SU-DHL-6 (cell line): ENCODE measurements around the gene HTR2B.

Experiments
- H2AFZ ChIP-seq: fragments of 200-600 bp; sonication (generic); 2 replicates; pipeline ENCODE4 v1.6.1; 2014; ENCODE audit warnings: low read depth, mild to moderate bottlenecking, moderate library complexity, mixed read lengths, antibody characterized with exemption, low read length; ENCODE audit not compliant: severe bottlenecking
- H3F3A ChIP-seq: fragments of 200-600 bp; shearing (Covaris generic); 2 replicates; pipeline ENCODE4 v1.6.0; 2016; ENCODE audit warnings: antibody characterized with exemption, mild to moderate bottlenecking; ENCODE audit not compliant: insufficient read depth
- H3K27ac ChIP-seq: fragments of 200-600 bp; sonication (generic); 2 replicates; pipeline ENCODE4 v1.5.1; 2016; ENCODE audit warnings: low read depth, mild to moderate bottlenecking, low read length, moderate library complexity, mixed read lengths
- H3K27me3 ChIP-seq: fragments of 200-600 bp; sonication (generic), shearing (Covaris generic); 2 replicates; pipeline ENCODE4 v1.6.0; 2014; ENCODE audit warnings: mild to moderate bottlenecking, low read length
- H3K36me3 ChIP-seq: fragments of 200-600 bp; sonication (generic); 2 replicates; pipeline ENCODE4 v1.6.1; 2014; ENCODE audit warnings: mild to moderate bottlenecking, low read length, mixed read lengths
- H3K4me2 ChIP-seq: fragments of 300-600, 200-600 bp; shearing (Covaris generic), sonication (generic); 2 replicates; pipeline ENCODE4 v1.6.0; 2014; ENCODE audit warnings: low read length, low read depth, mild to moderate bottlenecking; ENCODE audit not compliant: poor library complexity, severe bottlenecking
- H3K4me3 ChIP-seq: fragments of 200-600 bp; sonication (generic); 2 replicates; pipeline ENCODE4 v1.5.1; 2014; ENCODE audit warnings: antibody characterized with exemption, low read length, mild to moderate bottlenecking, mixed read lengths; ENCODE audit not compliant: insufficient read depth, poor library complexity, severe bottlenecking
- H3K79me2 ChIP-seq: fragments of 200-600 bp; sonication (generic); 2 replicates; pipeline ENCODE4 v1.6.1; 2014; ENCODE audit warnings: mild to moderate bottlenecking, low read length, moderate library complexity; ENCODE audit not compliant: insufficient read depth
- H3K9ac ChIP-seq: fragments of 200-600 bp; sonication (generic); 2 replicates; pipeline ENCODE4 v1.7.0; 2014; ENCODE audit warnings: mild to moderate bottlenecking, low read length
- H3K9me2 ChIP-seq: fragments of 200-600 bp; sonication (generic); replicated peaks from 2 replicates; pipeline ENCODE4 v1.6.1; 2014; ENCODE audit warnings: low read length; ENCODE audit not compliant: insufficient read depth
- H3K9me3 ChIP-seq: fragments of 200-600 bp; sonication (generic); 2 replicates; pipeline ENCODE4 v1.6.1; 2014; ENCODE audit warnings: low read length, mixed read lengths; ENCODE audit not compliant: insufficient read depth
- H4K20me1 ChIP-seq: fragments of 200-600 bp; sonication (generic); 2 replicates; pipeline ENCODE4 v1.6.1; 2014; ENCODE audit warnings: low read depth, mild to moderate bottlenecking, antibody characterized with exemption, low read length, moderate library complexity, mixed read lengths
- EZH2phosphoT487 ChIP-seq: fragments of 200-600 bp; sonication (generic), shearing (Covaris generic); conservative IDR thresholded peaks from 2 replicates; pipeline ENCODE4 v1.6.1; 2018; ENCODE audit warnings: mild to moderate bottlenecking, antibody characterized with exemption, low read length, moderate library complexity, mixed read lengths
- TF ChIP-seq, protein P1 (sequence below): fragments of 200-600 bp; sonication (generic); IDR thresholded peaks from one replicate; pipeline ENCODE4 v1.5.1; 2017; ENCODE audit warnings: antibody characterized with exemption, mild to moderate bottlenecking, low read length, moderate library complexity; ENCODE audit not compliant: insufficient read depth, poor library complexity, severe bottlenecking

The HTR2B gene

DNA sequence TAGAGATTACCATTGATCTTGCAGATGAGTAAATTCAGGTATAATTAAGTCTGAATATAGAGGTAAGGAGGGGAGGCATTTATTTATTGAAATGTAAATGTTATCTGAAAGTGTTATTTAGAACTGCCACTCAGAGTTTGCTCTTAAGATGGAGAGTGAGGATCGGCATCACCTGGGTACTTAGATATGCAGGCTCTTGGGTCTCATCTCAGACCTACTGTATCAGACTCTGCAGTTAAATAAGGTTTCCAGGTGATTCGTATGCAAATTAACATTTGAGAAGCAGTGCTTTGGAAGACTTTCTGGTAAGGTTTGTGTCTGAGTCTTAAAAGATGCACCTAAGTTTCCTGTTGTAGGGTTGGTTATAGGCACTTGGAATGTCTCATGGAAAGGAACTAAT lies 9.2 kb downstream of the HTR2B start:
- no peaks in the 10 kb centered on the region for H3K27me3 ChIP-seq
- H3K4me2 ChIP-seq, result no peak overlapping the region
- peaks cover 9% of the 10 kb centered on the region for H3F3A ChIP-seq
- no peak overlapping the region for H3K9ac ChIP-seq
- H3K9me2 ChIP-seq, result no peaks in the 10 kb centered on the region
- H4K20me1 ChIP-seq, result no peaks in the 10 kb centered on the region
- no peak for TF ChIP-seq EZH2phosphoT487
- TF ChIP-seq, protein P1, sequence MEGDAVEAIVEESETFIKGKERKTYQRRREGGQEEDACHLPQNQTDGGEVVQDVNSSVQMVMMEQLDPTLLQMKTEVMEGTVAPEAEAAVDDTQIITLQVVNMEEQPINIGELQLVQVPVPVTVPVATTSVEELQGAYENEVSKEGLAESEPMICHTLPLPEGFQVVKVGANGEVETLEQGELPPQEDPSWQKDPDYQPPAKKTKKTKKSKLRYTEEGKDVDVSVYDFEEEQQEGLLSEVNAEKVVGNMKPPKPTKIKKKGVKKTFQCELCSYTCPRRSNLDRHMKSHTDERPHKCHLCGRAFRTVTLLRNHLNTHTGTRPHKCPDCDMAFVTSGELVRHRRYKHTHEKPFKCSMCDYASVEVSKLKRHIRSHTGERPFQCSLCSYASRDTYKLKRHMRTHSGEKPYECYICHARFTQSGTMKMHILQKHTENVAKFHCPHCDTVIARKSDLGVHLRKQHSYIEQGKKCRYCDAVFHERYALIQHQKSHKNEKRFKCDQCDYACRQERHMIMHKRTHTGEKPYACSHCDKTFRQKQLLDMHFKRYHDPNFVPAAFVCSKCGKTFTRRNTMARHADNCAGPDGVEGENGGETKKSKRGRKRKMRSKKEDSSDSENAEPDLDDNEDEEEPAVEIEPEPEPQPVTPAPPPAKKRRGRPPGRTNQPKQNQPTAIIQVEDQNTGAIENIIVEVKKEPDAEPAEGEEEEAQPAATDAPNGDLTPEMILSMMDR, result no peak
- no peak overlapping the region for H2AFZ ChIP-seq
- no peak overlapping the region for H3K27ac ChIP-seq
- H3K79me2 ChIP-seq, result 0 out of 2 replicates have a peak, but pooled peaks cover 2% of the 10 kb centered on the region
- peaks cover 3% of the 10 kb centered on the region; the same call in 1 of the 2 replicates for H3K36me3 ChIP-seq
- no peaks in the 10 kb centered on the region for H3K9me3 ChIP-seq
- no peak overlapping the region for H3K4me3 ChIP-seq

DNA sequence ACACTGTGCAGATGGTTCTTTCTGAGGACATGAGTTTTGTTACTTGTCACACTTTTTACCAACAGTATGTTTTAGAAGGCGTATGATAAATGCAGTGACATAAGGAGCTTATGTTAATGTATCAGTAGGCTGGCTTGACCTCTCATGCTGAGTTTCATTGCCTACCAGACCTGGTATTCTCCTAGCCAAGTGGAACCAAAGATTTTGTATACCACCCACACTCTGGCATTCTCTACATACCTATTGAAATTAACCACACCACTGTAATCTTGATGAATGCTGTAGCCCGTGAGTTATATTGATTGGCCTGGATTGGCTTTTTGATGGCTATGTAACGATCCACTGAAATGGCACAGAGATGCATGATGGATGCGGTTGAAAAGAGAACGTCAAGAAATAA lies 11.4 kb downstream of the HTR2B start:
- H3K9ac ChIP-seq, result no peak overlapping the region
- H3K79me2 ChIP-seq, result no peaks in the 10 kb centered on the region
- peaks cover 9% of the 10 kb centered on the region for H3F3A ChIP-seq
- no peaks in the 10 kb centered on the region for H3K9me2 ChIP-seq
- H3K9me3 ChIP-seq, result no peaks in the 10 kb centered on the region
- no peak overlapping the region for H2AFZ ChIP-seq
- H3K27ac ChIP-seq, result no peak overlapping the region
- H3K4me3 ChIP-seq, result no peak overlapping the region
- H3K27me3 ChIP-seq, result no peaks in the 10 kb centered on the region
- TF ChIP-seq, protein P1, result no peak
- TF ChIP-seq EZH2phosphoT487, result no peak
- peaks cover 5% of the 10 kb centered on the region; the same call in 1 of the 2 replicates for H3K36me3 ChIP-seq
- no peaks in the 10 kb centered on the region for H4K20me1 ChIP-seq
- no peak overlapping the region for H3K4me2 ChIP-seq

DNA sequence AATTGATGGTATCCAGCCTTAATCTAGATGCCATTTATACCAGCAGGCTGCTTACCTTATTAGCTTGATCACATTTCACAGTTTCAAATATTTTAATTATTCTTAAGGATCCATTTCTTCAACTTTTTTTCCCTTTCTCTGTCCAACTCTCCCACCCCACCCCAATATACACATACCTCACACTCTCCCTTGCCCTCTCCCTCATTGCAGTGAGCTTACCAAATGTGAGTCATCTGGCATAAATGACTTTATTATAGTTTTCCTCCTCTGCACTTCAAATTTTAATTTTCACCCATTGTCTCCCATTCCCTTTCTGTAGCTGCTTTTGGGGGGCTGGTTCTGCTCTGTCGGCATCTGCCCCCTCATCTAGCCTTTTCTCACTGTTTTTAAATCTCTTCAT lies 12.9 kb downstream of the HTR2B start:
- Histone ChIP-seq H3K4me3 (no peak overlapping the region), H4K20me1 (no peaks in the 10 kb centered on the region), H3K27ac (no peak overlapping the region), H3F3A (no peaks in the 10 kb centered on the region; the same call in 1 of the 2 replicates), H3K4me2 (no peak overlapping the region), H3K9ac (no peak overlapping the region), H3K9me3 (no peaks in the 10 kb centered on the region), H3K36me3 (peaks cover 8% of the 10 kb centered on the region; the same call in 1 of the 2 replicates), H2AFZ (no peak overlapping the region), H3K79me2 (no peaks in the 10 kb centered on the region), H3K9me2 (no peaks in the 10 kb centered on the region), H3K27me3 (no peaks in the 10 kb centered on the region)
- TF ChIP-seq, protein P1, result no peak
- TF ChIP-seq EZH2phosphoT487, result no peak
